HepG2 (cell line): ENCODE results near the gene OGFOD3. TPM values are rescaled to one million over a fixed set of nuclear protein-coding genes. Genes with fewer than 3 reads are reported as not detected.
A peak's percentile ranks its signal among the peaks of the same experiment; 100 is the strongest.

ENCODE experiments used
- KLF13 ChIP-seq: sonication (generic); formaldehyde crosslinking; IDR thresholded peaks from 2 replicates; pipeline ENCODE4 v1.4.0; 2020; ENCODE audit warnings: mild to moderate bottlenecking, missing genetic modification reagents
- MLXIP ChIP-seq: sonication (generic); formaldehyde crosslinking; IDR thresholded peaks from 2 replicates; pipeline ENCODE4 v1.9.0; 2021; ENCODE audit warnings: missing genetic modification reagents, borderline replicate concordance
- NPAS2 ChIP-seq: sonication (generic); formaldehyde crosslinking; IDR thresholded peaks from 2 replicates; pipeline ENCODE4 v1.8.0; 2022; ENCODE audit warnings: mild to moderate bottlenecking, missing genetic modification reagents, borderline replicate concordance
- PLRG1 ChIP-seq: fragments of 450-650 bp; conservative IDR thresholded peaks from 2 replicates; pipeline ENCODE4 v1.6.1; 2016
- PRDM10 ChIP-seq: sonication (generic); formaldehyde crosslinking; IDR thresholded peaks from 2 replicates; pipeline ENCODE4 v1.4.0; 2020; ENCODE audit warnings: low read depth, missing genetic modification reagents
- SP140L ChIP-seq: sonication (generic); formaldehyde crosslinking; IDR thresholded peaks from 2 replicates; pipeline ENCODE4 v1.4.0; 2020; ENCODE audit warnings: missing genetic modification reagents, borderline replicate concordance
- TMF1 ChIP-seq: sonication (generic); formaldehyde crosslinking; IDR thresholded peaks from 2 replicates; pipeline ENCODE4 v1.8.1; 2022; ENCODE audit warnings: low read depth, missing genetic modification reagents
- ZFP36 ChIP-seq: fragments of 150-350 bp; IDR thresholded peaks from 2 replicates; pipeline ENCODE4 v1.6.1; 2018; ENCODE audit warnings: borderline replicate concordance, low read length, low read depth; ENCODE audit not compliant: partially characterized antibody
- ZNF280B ChIP-seq: sonication (generic); formaldehyde crosslinking; IDR thresholded peaks from 2 replicates; pipeline ENCODE4 v1.5.0; 2020; ENCODE audit warnings: missing genetic modification reagents, mild to moderate bottlenecking, borderline replicate concordance
- ZNF30 ChIP-seq: sonication (generic); formaldehyde crosslinking; IDR thresholded peaks from 2 replicates; pipeline ENCODE4 v1.5.0; 2020; ENCODE audit warnings: mild to moderate bottlenecking, missing genetic modification reagents
- ZNF646 ChIP-seq: sonication (generic); formaldehyde crosslinking; IDR thresholded peaks from 2 replicates; pipeline ENCODE4 v1.9.0; 2021; ENCODE audit warnings: mild to moderate bottlenecking, missing genetic modification reagents
- ZNF75D ChIP-seq: sonication (generic); formaldehyde crosslinking; IDR thresholded peaks from 2 replicates; pipeline ENCODE4 v1.8.1; 2023; ENCODE audit warnings: missing genetic modification reagents, mild to moderate bottlenecking, borderline replicate concordance
- ZZZ3 ChIP-seq: sonication (generic); formaldehyde crosslinking; IDR thresholded peaks from 2 replicates; pipeline ENCODE4 v1.4.0; 2020; ENCODE audit warnings: missing genetic modification reagents, mild to moderate bottlenecking, borderline replicate concordance
- polyA plus RNA-seq, 8 experiments: library from polyadenylated mRNA; depleted of rRNA in 3 of 8; stranded (reverse) in 7 of 8; unstranded in 1 of 8; fragments of >200 nt; fragmentation: Illumina TruSeq in 4 of 8; extraction: Trizol in 4 of 8; gene quantifications; 2 replicates each; pipeline versions ENCODE4 v1.2.1 to v1.2.3, GENCODE V29; 2011 to 2016; ENCODE audit warnings: low read depth in 4 of 8, missing spikeins in 1 of 8, mixed read lengths in 1 of 8; ENCODE audit not compliant: insufficient read depth in 1 of 8
- total RNA-seq, 5 experiments: library from RNA; depleted of rRNA; stranded (reverse); fragments of >200 nt; fragmentation: Illumina TruSeq; extraction: Trizol; gene quantifications; 2 replicates each; pipeline ENCODE4 v1.2.3, GENCODE V29; 2016; ENCODE audit warnings: low read depth in 1 of 5

OGFOD3 gene
- total and polyA plus RNA-seq, 2 of the 13 experiments (the other 11 are each of a cell fraction or from before 2014, with no cell fraction given): 40.0 to 42.1 TPM

GRCh38 chr17:82461827-82462524 lies 43.6 kb upstream of the OGFOD3 start (continued):
- TF ChIP-seq ZNF646 (CRISPR knock-in tag): 0 out of 2 replicates have a peak, but pooled peaks have one; percentile 51
- no peak for TF ChIP-seq ZNF30
- no peak for TF ChIP-seq MLXIP
- TF ChIP-seq TMF1 (CRISPR knock-in tag): no peak
- no peak for TF ChIP-seq SP140L (CRISPR knock-in tag)
- no peak for TF ChIP-seq NPAS2 (CRISPR knock-in tag)
- TF ChIP-seq ZNF280B (CRISPR knock-in tag): peak; percentile 4; the same call in 1 of the 2 replicates
- TF ChIP-seq PRDM10 (CRISPR knock-in tag): peak; percentile 33; the same call in 1 of the 2 replicates
- TF ChIP-seq ZFP36: no peak
- no peak for TF ChIP-seq KLF13 (CRISPR knock-in tag)
- TF ChIP-seq ZZZ3 (CRISPR knock-in tag): no peak
- no peak for TF ChIP-seq ZNF75D (CRISPR knock-in tag)
- no peak for TF ChIP-seq PLRG1
